Measurements from ENCODE around the gene CDH15. TPM values are rescaled to one million over a fixed set of nuclear protein-coding genes. Genes with fewer than 3 reads are reported as not detected.
A peak's percentile ranks its signal among the peaks of the same experiment; 100 is the strongest.

Gene CDH15
- not detected in 2 replicates for total RNA-seq (2014; rRNA removed; shearing (Covaris generic))

DNA sequence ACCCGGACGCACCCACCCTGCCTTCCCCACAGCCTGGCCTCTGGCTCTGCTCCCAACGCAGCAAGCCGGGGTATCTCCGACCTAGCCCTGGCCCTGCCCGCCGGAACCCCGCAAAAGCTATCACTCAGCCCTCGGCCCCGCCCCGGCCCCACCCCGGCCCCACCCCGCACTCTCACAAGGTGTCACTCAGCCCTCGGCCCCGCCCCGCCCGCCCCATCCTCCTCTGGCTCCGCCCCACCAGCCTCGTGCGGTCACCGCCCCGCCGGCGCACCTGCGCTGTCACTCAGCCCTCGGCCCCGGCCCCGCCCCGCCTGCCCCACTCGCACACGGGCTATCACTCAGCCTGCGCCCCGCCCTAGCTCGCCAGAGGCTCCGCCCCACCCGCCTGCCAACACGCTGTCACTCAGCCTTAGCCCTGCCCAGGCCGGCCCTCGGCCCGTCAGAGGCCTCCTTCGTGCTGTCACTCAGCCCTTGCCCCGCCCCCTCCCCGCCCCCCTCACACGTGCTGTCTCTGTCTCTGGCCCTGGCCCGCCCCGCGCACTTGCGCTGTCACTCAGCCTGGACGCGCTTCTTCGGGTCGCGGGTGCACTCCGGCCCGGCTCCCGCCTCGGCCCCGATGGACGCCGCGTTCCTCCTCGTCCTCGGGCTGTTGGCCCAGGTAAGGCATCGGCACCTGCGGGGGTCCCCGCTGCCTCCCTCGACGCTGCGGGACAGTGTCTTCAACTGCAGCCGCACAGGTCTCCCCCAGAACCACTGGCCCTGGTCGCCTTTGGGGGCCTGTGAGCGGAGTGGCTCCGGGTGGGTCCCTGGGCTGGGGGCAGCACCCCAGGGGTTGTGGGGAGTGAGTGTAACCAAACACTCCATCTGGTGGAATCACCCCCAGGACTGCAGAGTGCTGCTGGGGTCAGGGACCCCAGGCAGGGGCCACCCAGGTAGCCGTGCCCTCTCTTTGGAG, at the start of gene CDH15:
Gene CDH15, plus strand, starts transcription at position 533 of the 955 bp plus-strand sequence. Its CDS starts 84 bp downstream, at position 617.
- peak; percentile 96 for DNase-seq (ENCODE audit: low spot score)

DNA sequence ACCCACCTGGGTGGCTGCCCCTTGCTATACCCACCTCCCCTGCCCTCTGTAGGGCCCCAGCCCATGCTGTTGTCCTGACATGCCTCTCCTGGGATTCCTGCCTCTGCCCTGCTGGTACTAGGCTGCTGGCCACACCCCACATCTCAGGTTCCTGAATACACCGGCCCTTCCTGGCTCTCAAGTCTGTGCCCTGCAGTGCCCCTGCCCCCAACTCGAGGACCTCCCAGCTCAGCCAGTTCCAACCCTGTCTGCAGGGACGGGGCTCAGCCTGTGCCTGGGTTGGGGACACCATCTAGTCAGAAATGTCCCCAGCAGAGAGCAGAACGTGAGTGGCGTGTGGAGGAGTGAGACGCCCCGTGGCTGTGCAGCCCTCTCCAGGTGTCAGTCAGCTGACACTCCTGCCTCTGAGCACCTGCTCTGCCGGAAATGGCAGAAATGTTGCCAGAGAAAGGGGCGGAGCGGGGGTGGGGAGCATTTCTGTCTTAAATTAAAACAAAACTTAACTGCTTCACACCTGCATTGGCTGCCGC, 49.2 kb upstream of the CDH15 start:
- DNase-seq (ENCODE audit: low spot score) = peak; percentile 65

DNA sequence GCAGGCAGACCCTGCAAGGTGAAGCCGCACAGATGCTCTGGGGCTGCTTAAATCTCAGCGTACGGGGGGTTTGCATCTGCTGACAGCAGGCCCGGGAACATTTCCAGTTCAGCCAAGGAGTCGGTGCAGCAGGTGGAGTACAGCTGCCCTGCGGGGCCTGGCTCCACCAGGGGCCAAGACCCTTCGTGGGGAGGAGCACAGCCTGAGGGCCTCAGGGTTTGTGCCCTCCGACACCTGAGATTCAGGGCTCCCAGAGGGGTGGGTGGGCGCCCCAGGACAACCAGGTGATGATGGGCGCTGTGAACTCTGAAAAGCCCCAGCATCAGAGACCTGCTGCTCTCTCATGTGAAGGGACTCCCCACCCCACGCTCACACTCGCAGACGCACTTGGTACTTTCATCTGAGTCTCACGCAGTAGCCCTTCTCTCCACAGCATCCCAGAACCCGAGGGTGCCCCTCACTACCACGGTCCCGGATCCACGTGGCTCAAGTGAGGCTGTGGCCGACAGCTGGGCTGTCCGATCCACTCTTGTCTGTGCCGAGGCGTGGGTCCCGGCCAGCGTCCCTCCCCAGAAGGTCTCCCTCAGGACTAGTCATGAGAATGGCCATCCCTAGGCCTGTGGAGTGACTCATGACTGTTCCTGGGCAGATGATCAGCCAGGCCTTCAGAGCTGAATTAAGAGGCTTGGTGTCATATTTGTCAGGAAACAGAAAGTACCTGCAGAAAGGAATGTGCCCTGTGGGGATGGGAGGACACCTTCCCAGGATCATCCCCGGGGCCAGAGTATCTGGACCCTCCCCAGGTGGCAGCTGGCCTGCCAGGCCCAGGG, 48.3 kb upstream of the CDH15 start:
- no peak for DNase-seq (ENCODE audit: low spot score)

GRCh38 chr16:89123831-89124100, 47.8 kb upstream of the CDH15 start:
- no peak for DNase-seq (ENCODE audit: low spot score)

DNA sequence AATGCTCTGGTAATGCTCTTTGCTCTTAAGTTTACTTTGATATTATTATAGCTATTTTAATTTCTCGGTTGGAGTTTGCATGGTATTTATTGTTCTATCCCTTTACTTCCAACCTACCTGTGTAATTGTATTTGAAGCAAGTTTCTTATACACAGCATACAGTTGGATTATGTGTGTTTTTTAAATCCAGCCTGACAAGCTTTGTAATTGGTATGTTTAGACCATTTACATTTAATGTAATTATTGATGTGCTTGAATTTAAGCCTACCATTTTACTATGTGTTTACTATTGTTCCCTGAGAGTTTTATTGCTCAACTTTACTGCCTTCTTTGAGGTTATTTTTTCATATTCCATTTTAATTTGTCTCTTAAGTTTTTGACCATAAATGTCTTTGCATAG, 42.2 kb upstream of the CDH15 start:
- no peak for DNase-seq (ENCODE audit: low spot score)

DNA sequence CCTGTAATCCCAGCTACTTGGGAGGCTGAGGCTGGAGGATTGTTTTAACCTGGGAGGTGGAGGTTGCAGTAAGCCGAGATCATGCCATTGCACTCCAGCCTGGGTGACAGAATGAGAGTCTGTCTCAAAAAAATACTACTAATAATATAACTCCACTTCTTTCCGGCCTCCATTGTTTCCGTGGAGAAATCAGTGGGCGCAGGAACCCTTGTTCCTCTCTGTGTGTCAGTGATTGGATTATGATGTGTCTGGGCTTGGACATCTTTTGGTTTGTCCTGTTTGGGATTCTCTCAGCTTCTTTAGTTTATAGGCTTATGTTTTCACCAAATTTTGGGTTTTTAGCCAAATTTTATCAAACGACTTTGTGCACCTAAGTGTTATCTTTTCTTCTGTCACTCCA, 41.1 kb upstream of the CDH15 start:
- no peak for DNase-seq (ENCODE audit: low spot score)

DNA sequence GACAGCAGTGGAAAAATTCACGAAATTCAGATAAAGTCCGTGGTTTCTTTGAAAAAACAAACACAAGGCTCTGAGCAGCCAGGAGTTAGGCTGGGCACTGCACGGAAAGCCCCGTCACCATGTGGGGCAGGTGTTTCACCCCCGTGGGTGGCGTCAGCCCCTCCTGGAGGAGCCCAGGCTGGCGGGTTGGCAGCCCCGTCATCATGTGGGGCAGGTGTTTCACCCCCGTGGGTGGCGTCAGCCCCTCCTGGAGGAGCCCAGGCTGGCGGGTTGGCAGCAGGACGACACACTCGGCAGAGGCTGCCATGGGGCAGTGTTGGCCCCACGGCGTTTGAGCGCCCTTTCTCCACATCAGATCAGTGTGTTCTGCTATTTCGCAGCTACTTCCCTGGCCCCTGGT, 39.8 kb upstream of the CDH15 start:
- DNase-seq (ENCODE audit: low spot score) = no peak

- no peak for DNase-seq (ENCODE audit: low spot score)
These were observed 39.1 kb upstream of the CDH15 start for GRCh38 chr16:89132194-89133005.

- no peak for DNase-seq (ENCODE audit: low spot score)
These were observed 38.0 kb upstream of the CDH15 start for GRCh38 chr16:89133457-89134127.

GRCh38 chr16:89134269-89134668, 37.3 kb upstream of the CDH15 start:
- DNase-seq (ENCODE audit: low spot score) = no peak

DNA sequence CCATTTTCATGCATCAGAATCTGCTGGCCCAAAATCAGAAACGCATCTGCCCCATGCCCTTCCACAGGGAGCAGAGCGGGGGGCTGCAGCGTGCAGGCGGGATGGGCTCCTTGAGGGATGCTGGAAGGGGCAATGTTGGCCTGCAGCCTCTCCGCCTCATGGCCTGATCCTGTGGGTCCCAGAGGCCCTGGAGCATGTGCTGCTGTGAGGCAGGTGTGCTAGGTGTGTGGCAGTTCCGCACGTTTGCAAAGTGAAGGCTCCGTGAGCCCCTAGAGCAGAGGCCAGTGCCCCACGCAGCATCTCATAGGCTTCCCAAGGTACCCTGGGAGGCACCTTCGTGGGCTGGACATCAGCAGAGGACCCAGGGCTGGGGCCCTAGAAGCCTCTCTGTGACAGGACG, 36.4 kb upstream of the CDH15 start:
- DNase-seq (ENCODE audit: low spot score) = no peak

DNA sequence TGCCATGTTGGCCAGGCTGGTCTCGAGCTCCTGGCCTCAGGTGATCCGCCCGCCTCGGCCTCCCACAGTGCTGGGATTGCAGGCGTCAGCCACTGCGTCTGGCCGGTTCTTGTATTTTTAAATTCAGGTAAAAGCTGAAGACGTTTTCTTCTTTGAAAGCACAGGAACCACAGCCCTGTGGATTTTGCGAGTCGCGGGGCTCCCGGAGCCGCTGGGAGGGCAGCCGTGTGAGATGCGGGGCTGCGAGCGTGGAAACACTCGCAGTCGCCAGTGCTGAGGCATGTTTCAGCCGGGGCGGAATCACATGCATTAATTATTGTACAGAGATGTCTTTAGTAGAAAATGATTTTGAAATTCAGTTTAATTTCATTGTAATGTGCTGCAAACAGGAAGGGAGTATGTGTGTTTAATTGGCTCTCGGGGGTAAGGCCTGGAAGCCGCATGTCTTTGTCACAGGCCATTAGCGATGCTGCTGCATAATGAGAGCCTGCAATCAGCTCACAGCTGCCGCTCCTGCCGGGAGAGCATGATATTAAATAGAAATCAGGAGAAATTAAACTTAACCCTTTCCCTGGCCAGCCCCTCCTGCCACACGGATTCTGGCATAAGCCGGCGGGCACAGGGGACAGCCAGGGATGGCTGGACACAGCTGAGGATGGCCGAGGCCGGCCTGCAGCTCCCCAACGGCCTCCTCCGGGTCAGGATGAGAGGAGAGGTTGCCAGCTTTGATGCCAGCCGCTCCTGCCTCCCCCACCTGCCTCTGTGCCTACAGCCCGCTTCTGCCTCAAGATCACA, 35.4 kb upstream of the CDH15 start:
- no peak for DNase-seq (ENCODE audit: low spot score)

DNA sequence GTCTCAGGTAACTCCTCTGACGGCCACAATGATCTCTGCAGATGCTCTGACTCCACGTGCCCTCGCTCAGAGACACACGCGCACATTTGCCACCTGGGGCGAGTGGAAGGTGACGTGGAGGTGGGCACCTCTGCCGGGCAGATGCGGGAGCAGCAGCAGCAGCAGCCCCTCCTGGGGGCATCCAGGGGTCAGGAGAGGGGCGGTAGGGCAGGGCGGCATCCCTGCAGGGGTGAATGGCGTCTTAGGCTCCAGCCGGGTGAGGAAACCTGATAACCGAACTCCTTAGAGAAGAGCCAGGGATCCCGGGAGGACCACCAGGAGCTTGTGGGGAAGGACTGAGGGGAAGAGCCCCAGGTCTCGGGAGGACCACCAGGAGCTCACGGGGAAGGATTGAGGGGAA, 34.6 kb upstream of the CDH15 start:
- no peak for DNase-seq (ENCODE audit: low spot score)

- DNase-seq (ENCODE audit: low spot score) = no peak
These were observed 33.7 kb upstream of the CDH15 start for GRCh38 chr16:89137666-89138512.

- DNase-seq (ENCODE audit: low spot score) = no peak
These were observed 33.1 kb upstream of the CDH15 start for GRCh38 chr16:89138513-89138795.

- no peak for DNase-seq (ENCODE audit: low spot score)
These were observed 32.6 kb upstream of the CDH15 start for GRCh38 chr16:89138843-89139520.

DNA sequence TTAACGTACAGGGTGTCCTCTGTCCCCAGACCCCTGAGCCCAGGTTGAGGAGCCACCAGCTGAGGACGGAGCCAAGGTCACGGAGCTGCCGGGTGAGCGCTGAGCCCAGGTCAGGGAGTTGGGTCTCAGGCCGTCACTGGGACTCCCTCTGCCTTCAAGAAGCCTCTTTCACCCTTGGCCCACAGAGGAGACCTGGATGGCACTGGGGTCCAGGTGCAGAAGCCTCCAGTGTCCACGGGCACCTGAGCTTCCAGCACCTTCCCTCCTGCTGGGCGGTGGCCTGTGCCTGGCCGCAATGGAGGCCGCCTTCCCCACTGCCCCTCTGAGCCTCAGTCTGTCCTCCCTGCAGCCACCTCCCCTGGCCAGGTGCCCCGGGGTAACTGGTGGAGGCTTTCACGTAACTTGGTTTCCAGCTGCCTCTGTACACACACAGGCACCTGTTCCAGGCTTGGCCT, 31.6 kb upstream of the CDH15 start:
- DNase-seq (ENCODE audit: low spot score) = no peak

GRCh38 chr16:89140401-89140800, 31.1 kb upstream of the CDH15 start:
- DNase-seq (ENCODE audit: low spot score) = no peak

Data from HT-29 (cell line).